Measurements from ENCODE around the gene PKP1.

PKP1 gene

DNA sequence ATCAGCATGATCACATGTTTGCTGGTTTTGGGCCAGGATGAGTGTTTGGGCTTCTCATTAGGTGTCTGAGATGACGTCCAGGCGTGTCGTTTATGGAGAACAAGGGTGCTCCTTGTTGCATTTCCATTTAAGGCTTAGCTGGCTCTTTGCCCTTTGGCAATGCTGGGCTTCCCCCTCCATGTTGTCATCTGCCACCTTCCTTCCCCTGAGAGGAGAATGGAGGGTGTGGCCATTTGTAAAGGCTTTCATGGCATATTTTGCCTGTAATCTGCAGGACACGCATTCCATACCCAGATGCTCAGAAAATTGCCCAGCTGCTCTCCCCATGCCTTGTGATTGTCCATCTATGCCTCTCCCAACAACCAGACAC lies 27.7 kb downstream of the PKP1 start:
- peak; percentile 97 for DNase-seq

DNA sequence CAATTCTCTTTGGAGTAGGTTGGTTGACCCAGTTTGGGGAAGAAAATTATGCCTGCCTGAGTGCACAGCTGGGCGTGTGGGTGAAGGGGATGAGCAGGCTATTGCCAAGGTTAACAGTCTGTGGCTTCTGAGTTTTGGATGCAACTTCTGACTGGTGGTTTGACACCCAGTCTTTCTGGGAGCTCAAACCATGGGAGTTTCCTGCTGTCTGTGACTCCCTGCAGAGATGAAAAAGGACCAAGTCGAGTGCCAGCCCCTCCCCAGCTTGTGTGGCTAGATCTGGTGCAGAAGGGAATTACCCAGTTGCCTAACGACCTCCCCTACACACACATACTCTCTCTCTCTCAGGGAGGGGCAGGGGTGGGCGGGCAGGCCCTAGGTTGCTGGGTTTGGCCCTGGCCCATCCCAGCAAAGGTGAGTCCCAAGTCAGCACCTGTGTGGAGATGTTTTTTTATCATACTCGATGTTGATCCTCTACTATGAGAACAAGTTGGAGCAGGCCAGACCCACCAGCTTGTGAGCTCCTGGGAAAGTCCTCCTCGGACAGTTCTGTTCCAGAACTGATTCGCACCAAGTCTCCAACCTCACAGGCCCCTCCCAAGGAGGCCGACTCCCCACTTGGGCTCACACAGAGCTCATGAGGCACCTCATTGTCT lies 28.2 kb downstream of the PKP1 start:
- DNase-seq = peak; percentile 93

DNA sequence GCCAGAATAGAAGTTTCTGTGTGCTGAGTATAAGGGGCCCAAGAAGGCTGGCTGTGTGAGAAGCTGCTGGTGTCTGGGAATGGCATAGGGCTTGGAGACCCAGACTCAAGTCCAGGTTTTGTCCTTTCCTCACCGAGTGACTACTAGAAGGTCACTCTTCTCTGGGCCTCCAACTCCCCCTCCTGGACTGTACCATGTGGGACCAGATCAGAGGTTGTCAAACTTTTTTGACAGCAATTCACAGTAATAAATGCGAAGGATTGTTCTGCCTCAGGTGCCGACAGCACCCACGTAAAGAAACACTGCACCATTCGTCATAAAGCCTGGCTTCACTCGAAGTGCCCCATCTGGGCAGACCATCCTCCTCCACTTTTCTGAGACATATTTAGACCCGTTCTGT lies 29.0 kb downstream of the PKP1 start:
- DNase-seq = no peak

DNA sequence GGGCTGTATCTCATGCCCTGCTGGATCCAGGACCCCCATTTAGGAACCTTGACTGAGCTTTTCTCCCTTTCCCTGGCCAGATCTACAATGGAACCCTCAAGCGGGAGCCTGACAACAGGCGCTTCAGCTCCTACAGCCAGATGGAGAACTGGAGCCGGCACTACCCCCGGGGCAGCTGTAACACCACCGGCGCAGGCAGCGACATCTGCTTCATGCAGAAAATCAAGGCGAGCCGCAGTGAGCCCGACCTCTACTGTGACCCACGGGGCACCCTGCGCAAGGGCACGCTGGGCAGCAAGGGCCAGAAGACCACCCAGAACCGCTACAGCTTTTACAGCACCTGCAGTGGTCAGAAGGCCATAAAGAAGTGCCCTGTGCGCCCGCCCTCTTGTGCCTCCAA lies 29.8 kb downstream of the PKP1 start:
- peak; percentile 65 for DNase-seq

DNA sequence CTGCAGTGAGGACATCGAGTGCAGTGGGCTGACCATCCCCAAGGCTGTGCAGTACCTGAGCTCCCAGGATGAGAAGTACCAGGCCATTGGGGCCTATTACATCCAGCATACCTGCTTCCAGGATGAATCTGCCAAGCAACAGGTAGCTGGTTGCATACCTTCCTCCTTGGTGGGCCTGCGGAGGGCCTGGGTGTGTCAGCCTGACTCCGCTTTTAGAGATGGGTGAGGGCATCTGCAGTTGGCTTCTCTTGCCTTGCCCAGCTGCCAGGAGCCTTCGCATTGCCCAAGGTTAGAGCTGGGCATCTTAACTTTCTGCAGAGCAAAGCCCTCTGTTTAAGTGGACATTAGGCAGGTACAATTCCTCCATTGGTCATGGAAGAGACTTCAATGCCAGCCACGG lies 33.2 kb downstream of the PKP1 start:
- DNase-seq = no peak

DNA sequence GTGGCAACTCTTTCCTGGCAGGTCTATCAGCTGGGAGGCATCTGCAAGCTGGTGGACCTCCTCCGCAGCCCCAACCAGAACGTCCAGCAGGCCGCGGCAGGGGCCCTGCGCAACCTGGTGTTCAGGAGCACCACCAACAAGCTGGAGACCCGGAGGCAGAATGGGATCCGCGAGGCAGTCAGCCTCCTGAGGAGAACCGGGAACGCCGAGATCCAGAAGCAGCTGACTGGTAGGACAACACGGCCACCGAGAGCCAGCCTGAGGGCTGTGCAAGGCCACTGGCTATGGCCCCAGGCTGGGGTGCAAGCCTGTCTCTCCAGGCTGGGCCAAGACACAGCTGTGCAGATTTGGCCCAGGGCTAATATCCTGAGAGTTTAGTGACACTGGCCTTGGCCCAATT lies 34.2 kb downstream of the PKP1 start:
- no peak for DNase-seq

DNA sequence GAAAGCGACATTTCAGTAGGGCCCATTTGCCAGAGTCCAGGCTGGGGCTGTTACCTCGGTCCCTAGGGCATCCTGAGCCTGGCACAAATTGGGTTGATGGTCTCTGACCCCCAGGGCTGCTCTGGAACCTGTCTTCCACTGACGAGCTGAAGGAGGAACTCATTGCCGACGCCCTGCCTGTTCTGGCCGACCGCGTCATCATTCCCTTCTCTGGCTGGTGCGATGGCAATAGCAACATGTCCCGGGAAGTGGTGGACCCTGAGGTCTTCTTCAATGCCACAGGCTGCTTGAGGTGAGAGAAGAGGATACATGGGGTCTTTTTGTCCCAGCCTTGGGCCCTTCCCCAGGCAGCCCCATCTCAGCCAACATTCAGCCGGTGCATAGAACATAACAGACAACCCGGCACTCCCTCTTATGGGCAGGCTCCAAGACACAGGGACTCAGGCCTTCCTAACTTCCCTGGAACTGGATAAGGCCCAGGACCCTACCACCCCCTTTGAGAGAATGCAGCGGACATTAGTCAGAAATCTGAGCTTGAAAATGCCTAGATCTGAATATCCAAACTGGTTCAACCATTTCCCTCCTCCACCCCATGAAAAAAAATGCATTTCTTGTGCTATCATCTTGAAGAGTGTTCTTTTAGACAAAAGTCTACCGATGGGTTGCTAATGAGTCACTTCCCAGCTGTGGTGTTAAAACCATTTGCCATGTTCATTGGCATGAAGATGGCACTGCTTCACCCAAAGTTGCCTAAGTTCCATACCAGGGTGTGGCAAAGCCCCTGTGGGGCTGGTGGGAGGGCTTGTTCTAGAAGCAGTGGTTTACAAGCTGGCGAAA lies 35.4 kb downstream of the PKP1 start:
- no peak for DNase-seq

DNA sequence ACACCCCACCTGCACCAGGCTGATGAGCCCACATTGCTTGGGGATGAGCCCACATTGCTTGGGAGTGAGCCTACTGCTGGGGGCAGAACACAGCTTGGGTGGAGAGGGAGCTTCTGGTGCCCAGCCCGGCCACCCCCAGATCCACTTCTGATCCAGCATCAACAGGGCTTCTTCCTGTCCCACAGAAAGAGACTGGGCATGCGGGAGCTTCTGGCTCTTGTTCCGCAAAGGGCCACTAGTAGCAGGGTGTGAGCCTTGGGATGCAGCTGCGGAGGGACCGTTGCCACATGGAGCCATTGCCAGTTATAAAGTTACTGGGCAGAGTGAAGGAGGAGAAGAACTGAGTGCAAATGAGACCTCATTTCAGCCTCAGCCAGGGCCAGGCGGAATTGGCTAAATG lies 36.3 kb downstream of the PKP1 start:
- DNase-seq = no peak

DNA sequence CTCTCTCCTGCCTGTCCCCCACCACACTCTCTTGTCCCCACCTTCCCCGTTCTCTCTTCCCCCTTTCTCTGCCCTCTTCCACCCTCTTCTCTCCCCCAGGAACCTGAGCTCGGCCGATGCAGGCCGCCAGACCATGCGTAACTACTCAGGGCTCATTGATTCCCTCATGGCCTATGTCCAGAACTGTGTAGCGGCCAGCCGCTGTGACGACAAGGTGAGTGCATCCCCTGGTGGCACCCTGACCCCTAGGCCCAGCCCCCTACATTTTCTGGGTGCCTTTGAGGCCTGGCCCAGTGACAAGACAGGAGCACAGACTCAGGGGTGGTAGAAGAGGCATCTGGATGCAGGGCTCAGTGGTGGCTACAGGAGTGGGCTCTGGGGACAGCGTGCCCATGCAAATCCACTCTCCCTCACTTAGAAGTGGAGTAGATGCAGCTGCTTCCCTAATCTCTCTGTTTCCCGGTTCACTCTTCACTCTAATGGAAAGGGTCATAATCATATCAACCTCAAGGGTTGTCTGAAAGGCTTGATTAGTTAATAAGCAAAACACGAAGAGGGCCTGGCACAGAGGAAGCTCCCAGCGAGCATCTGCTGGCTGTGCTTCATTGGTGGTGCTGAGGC lies 37.0 kb downstream of the PKP1 start:
- no peak for DNase-seq

DNA sequence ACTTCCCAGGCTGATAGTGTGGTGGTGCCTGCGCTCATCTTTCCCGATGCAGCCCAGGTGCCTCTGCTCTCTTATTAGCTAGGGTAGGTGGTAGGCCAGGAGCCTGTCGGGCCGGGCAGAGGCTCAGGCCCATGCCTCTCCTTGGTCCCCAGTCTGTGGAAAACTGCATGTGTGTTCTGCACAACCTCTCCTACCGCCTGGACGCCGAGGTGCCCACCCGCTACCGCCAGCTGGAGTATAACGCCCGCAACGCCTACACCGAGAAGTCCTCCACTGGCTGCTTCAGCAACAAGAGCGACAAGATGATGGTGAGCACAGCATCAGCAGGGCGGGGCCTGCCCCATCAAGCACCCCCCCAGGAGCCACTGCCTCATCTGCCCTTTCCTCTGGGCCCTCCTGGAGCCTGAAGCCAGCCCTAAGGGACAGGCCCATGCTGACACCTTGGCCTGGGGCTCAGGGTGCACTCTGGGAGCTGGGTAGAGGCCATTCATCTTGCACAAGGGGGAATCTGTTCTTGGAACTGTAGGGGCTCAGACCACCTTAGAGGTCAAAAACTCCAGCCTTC lies 38.6 kb downstream of the PKP1 start:
- no peak for DNase-seq

DNA sequence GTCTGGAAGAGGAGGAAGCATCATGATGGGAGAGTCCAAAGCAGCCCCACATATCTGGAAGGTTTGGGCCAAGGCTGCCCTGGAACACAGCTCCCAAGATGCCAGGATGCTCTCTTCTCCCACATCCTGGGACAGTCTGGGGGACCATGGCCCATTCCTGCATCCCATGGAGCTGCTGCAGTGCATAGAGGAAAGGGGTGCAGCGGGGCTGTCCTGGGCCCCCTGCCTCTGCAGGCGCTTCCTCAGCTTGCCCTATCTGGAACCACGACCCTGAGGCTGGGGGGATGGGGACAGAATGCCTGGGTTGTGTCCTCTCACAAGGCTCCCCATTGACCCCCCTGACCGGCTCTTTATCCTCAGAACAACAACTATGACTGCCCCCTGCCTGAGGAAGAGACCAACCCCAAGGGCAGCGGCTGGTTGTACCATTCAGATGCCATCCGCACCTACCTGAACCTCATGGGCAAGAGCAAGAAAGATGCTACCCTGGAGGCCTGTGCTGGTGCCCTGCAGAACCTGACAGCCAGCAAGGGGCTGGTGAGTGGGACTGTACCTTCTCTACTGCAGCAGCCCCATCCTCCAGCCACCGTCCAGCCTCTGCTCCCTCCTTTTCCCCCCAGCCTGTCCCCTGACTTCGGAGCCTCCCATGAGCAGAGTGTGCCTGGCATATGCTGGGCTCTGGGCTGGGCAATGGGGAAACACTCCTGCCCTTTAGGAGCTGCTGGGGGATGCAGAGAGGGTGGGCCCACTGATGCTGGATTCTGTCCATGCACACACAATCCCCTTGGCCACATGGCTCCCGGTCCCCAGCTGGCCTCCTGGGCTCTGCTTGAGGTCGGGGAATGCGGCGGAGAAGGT lies 39.6 kb downstream of the PKP1 start:
- no peak for DNase-seq

DNA sequence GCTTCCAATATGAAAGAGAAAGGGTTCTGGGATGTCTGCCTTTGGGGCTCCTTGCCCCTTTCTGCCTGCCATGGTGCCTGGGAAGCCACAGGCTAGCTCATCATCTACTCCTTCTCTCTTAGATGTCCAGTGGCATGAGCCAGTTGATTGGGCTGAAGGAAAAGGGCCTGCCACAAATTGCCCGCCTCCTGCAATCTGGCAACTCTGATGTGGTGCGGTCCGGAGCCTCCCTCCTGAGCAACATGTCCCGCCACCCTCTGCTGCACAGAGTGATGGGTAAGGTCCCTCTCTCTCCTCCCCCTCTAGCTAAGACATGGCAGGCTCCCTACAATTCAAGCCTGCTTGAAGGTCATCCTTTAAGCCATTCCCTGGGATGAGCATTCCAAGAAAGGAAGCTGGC lies 41.0 kb downstream of the PKP1 start:
- no peak for DNase-seq

DNA sequence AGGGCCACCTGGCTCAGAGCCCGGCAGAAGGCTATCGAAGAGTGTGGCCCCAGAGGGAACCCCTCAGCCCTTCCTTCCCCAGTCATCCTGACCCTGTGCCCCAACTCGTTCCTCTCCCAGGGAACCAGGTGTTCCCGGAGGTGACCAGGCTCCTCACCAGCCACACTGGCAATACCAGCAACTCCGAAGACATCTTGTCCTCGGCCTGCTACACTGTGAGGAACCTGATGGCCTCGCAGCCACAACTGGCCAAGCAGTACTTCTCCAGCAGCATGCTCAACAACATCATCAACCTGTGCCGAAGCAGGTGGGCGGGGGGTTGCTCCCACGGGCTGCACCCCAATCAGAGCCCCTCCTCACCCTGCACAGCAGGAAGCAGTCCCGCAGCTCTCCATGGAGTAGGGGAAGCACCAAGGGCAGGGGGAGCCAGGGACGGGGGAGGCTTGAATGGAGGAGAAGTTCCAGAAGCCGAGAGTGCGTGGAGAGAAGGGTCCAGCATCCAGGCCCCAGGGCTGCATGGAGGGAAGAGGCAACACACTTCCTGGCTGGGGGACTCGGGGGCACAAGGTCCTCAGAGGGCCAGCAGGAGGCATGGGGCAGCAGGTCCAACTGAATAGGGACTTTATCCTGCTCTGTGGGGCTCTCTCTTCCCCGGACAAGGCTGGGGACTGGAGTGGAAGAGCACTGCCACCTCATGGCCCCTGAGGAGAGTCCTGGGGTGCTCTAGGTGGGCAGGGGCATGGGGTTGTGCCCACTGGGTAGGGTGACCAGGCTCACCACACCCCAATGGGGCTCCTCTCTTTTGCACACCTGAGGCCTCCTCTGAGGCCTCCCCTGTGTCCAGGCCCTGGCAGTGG lies 41.7 kb downstream of the PKP1 start:
- no peak for DNase-seq

DNA sequence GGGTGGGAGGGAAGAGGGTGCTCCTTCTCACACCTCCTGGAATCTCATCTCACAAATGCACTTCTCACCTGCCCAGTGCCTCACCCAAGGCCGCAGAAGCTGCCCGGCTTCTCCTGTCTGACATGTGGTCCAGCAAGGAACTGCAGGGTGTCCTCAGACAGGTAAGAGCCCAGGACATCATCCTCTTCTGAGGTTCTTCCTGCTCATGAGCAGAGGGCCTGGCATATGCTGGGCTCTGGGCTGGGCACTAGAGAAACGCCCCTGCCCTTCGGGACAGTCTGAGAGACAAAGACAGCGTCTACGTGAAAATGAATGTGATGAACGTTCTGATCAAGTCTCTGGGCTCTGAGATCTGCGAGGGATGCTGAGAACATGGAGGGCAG lies 42.4 kb downstream of the PKP1 start:
- DNase-seq = no peak

DNA sequence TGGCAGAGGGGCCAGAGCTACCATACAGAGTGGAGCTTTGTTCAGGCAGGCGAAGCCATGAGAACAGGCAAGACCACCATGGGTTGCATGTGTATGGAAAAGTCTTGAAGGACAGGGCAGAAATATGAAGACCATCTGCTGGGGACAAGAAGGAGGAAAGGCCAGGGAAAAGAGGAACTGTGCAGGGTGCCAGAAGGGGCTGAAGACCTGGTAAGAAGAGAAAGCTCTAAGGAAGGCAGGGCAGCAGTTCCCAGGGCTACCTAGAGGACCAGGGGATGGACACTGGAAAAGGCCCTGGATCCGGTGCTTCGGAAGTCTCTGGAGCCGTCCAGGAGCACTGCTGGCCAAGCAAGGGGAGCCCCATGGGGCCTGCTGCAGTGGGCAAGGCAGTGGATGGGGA lies 43.4 kb downstream of the PKP1 start:
- DNase-seq = no peak

DNA sequence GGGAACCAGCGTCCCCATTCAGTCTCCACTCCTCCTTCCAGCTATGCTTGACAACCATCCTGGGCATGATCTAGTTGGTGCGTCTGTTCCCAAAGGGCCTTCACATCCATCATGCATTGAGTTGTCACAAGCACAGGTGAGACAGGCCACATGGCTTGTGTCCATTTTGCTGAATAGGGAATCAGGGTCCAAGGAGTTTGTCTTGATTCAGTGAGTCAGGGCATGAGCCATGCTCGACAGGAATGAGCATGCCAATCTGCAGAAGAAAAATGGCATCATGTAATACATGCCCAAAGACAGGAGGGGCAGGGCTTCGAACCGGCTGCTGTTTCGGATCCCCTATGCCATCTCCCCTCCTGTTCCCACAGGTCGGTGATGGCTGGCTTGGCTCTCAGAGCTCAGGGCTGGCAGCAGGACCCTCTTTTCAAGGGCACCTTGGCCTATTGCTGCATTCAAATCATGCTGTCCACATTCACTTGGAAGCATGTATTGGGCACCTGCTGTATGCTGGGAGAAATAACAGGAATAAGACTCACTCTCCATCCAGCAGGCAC lies 44.5 kb downstream of the PKP1 start:
- DNase-seq = no peak

DNA sequence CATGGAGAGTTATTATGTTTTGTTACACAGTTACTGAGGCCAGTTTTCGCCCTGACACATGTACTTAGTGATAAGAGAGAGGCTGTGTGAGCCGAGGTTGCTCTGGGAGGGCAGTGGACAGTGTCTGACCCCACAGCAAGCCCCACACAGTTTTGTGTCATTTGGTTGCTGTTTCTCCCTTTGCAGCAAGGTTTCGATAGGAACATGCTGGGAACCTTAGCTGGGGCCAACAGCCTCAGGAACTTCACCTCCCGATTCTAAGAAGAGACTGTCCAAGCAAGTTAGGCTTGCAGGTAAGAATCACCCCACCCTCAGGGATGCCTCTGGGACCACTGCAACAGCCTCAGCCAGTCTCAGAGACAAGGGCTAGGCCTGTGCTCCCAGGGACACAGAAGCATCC lies 45.3 kb downstream of the PKP1 start:
- DNase-seq = no peak

DNA sequence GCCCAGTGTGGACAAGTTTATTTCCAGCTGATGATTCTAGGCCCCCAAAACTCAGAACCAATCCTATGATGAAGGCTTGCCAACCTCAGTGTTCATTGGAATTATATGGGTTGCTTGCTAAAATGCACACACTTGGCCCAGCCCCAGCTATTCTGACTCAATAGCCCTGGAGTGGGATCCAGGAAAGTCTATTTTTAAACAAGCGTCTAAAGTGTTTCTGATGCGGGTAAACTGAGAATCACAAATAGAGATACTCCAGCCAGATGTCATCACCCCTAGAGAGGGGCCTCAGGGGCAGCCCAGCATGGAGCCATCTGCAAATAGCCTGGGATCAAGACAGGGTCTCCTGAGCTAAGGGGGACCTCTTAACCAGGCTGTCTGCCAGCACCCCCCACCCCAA lies 46.0 kb downstream of the PKP1 start:
- DNase-seq = no peak

DNA sequence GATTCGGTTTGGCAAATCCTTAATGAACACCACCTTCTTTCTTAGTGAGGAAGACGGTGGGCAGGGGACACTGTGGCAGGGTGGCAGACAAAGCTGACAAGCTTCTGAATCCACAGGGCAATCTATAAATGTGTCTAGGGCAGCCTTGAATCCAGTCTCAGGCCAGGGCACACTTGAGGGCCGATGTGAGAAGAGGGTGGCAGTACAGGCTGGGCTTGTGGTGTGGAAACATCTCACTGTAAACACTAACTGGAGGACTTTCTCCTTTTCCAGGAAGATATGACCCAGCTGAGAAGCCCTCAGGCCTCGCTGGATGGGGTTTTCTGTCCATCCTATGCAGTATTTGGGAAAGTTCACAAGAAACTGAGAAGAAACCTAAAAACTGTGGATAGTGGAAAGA lies 46.5 kb downstream of the PKP1 start:
- DNase-seq = no peak

DNA sequence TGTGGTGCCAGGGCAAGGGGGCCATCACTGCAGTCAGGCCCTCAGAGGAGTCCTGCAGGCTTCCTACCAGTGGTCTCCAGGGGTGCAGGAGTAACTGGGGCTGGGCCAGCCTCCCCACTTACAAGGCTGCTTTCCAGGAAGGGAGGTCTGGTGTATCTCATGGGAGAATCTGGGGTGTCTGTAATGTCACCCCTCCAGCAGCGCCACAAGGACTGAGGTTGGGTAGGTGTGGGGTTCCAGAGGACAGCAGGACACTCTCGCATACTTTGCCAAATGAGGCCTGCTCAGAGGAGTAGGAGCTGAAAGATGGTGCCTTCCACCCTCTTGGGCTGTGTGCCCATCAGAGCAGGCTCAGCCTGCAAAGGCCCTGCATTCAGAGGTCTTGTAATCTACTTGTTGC lies 47.2 kb downstream of the PKP1 start:
- DNase-seq = no peak

DNA sequence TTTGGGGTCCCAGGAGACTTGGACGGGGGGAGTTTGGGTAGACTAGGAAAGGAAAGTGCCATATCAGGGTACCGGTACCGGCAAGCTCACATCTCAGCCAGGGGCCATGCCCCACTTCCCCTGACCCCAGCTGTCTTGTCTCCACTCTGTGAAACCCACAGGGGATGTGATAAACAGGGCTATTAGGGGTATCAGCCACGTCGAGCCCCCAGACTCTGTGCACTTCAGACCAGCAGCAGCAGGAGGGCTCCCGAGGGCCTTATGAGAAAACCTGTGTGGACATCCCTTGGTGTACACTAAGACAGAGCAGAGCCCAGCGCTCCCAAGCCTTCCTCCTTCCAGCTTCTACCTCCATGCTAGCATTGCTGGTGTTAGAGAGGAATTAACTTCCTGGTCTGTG lies 47.9 kb downstream of the PKP1 start:
- DNase-seq = no peak

DNA sequence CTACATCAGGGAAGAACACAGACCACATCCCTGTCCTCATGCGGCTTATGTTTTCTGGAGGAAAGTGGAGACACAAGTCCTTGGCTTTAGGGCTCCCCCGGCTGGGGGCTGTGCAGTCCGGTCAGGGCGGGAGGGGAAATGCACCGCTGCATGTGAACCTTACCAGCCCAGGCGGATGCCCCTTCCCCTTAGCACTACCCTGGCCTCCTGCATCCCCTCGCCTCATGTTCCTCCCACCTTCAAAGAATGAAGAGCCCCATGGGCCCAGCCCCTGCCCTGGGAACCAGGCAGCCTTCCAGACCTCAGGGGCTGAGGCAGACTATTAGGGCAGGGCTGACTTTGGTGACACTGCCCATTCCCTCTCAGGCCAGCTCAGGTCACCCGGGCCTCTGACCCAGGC lies 48.7 kb downstream of the PKP1 start:
- DNase-seq = no peak

Measured in NCI-H1694 treated with DMSO at 0.1 percent for 48 hours (cell line).